Adrenal gland (tissue), 12 donors: ENCODE measurements around the gene UBE2D2. TPM values are rescaled to one million over a fixed set of nuclear protein-coding genes. Genes with fewer than 3 reads are reported as not detected.

Experiments
- DNase-seq, 7 donors: peaks; one replicate each; pipeline ENCODE4 v3.0.0-alpha.2; 2019 to 2020
- H3K27ac ChIP-seq, 5 donors: fragments of 200-600 bp; sonication (generic) in 4 of 5; 1 replicate in 3 of 5; 2 replicates in 2 of 5; pipeline versions ENCODE4 v1.5.1 to v1.8.0; 2016 to 2020; ENCODE audit warnings: mild to moderate bottlenecking in 1 of 5
- H3K27me3 ChIP-seq: fragments of 200-600 bp; 2 replicates; pipeline ENCODE4 v1.8.0; 2021
- H3K36me3 ChIP-seq, 2 donors: fragments of 200-600 bp; replicated peaks in 1 of 2; 1 replicate in 1 of 2; 2 replicates in 1 of 2; pipeline versions ENCODE4 v1.5.1 to v1.8.0; 2018 to 2022
- H3K4me1 ChIP-seq, 2 donors: fragments of 200-600 bp; replicated peaks in 1 of 2; 1 replicate in 1 of 2; 2 replicates in 1 of 2; pipeline versions ENCODE4 v1.5.1 to v1.8.0; 2018 to 2021
- H3K4me3 ChIP-seq, 4 donors: fragments of 200-600 bp; sonication (generic) in 3 of 4; one replicate each; pipeline ENCODE4 v1.5.1; 2016 to 2018
- H3K9me3 ChIP-seq, 3 donors: fragments of 200-600 bp; sonication (generic) in 1 of 3; replicated peaks in 1 of 3; 1 replicate in 2 of 3; 2 replicates in 1 of 3; pipeline versions ENCODE4 v1.5.1 to v1.8.0; 2016 to 2021
- CTCF ChIP-seq, 6 experiments: fragments of 450-650 bp in 4 of 6; fragments of 200-600 bp in 2 of 6; sonication (generic) in 1 of 6; IDR thresholded peaks; 1 replicate in 5 of 6; 2 replicates in 1 of 6; pipeline versions ENCODE4 v1.5.1 to v1.8.0; 2016 to 2021; ENCODE audit warnings: antibody characterized with exemption in 6 of 6, mild to moderate bottlenecking in 2 of 6, moderate library complexity in 1 of 6
- POLR2A ChIP-seq, 2 donors: fragments of 450-650 bp; IDR thresholded peaks; one replicate each; pipeline ENCODE4 v1.6.1; 2017; ENCODE audit warnings: antibody characterized with exemption in 2 of 2, mild to moderate bottlenecking in 2 of 2, moderate library complexity in 1 of 2
- WGBS, 4 donors: extraction: QIAGEN DNeasy Blood & Tissue Kit in 2 of 4; methylation state at CpG; one replicate each; pipeline versions ENCODE4 v1.1.5 to v1.1.7; 2013 to 2017; 5-methylcytosine and 5-hydroxymethylcytosine counted together
- intact Hi-C, 2 donors: fragments of 100-400 bp; cut with DNase I; formaldehyde crosslinking; loops; one replicate each; pipeline versions ENCODE4 v1.14.1 to v1.15.0; 2022 to 2023
- polyA plus RNA-seq, 3 donors: library from polyadenylated mRNA; stranded (reverse); fragments of 200-250 nt in 2 of 3; fragments of 350-450 nt in 1 of 3; fragmentation: Illumina TruSeq in 1 of 3; extraction: RNeasy Lipid Tissue Mini Kit (QIAGEN cat#74804) in 1 of 3; gene quantifications; one replicate each; pipeline ENCODE4 v1.2.3, GENCODE V29; 2013 to 2014
- total RNA-seq, 9 donors: library from RNA; depleted of rRNA in 4 of 9; stranded (reverse); fragments of >200 nt in 4 of 9; fragments of 120-200 nt in 1 of 9; fragmentation: NEBNext Ultra II Directional in 1 of 9; extraction: Animal tissue kit (Norgen Biotek cat#: 25700) in 1 of 9; gene quantifications; one replicate each; pipeline versions ENCODE4 v1.1.0 to v1.2.4, GENCODE V29; 2013 to 2023
- donor health status: healthy with polysubstance abuse.
- donor health status: Bipolar disorder and iron deficiency.
- donor health status: DM: yes; HTN: yes; CAD: no.
- donor health status: DM: no; HTN: no; CAD: no.
- donor health status: DM: no; HTN: no; CAD: no.
- donor health status: DM: yes; HTN: yes; CAD: no.

UBE2D2 gene
- total and polyA plus RNA-seq, 12 donors: 43.5 to 189 (median 84.9) TPM

- Histone ChIP-seq H3K4me3 (no peak overlapping the region), H3K36me3 (no peaks in the 10 kb centered on the region), H3K9me3 (no peaks in the 10 kb centered on the region), H3K27me3 (no peaks in the 10 kb centered on the region), H3K4me1 (peaks cover 73 to 86% of the 10 kb centered on the region in 2 donors), H3K27ac (peak overlapping the region; percentile 74 to 97 (median 88))
- intact Hi-C loops: no loop called here
- 43 to 57% (median 47%) methylated on average over 3 to 14 of the region's 14 CpGs for WGBS, 4 donors
- DNase-seq: no peak
- TF ChIP-seq POLR2A (IDR thresholded peaks at IDR 0.05): no peak
- TF ChIP-seq CTCF (IDR thresholded peaks at IDR 0.05): peak in 1 of 6 experiments; percentile 11
These were observed 97.4 kb downstream of the UBE2D2 start for GRCh38 chr5:139658501-139658927.

- Histone ChIP-seq H3K4me3 (peak overlapping the region in 1 of 4 donors; percentile 37), H3K36me3 (no peaks in the 10 kb centered on the region), H3K4me1 (peaks cover 67 to 86% of the 10 kb centered on the region in 2 donors), H3K9me3 (no peaks in the 10 kb centered on the region), H3K27ac (peak overlapping the region; percentile 74 to 97 (median 88)), H3K27me3 (no peaks in the 10 kb centered on the region)
- intact Hi-C loops: no loop called here
- WGBS, 4 donors: 23 to 38% (median 35%) methylated on average over 1 to 15 of the region's 15 CpGs
- TF ChIP-seq POLR2A (IDR thresholded peaks at IDR 0.05): peak in 1 of 2 donors; percentile 46
- TF ChIP-seq CTCF (IDR thresholded peaks at IDR 0.05): no peak
- peak; percentile 54 to 90 (median 77) for DNase-seq
These were observed 98.0 kb downstream of the UBE2D2 start for GRCh38 chr5:139658928-139659667.

GRCh38 chr5:139659695-139660101 is 98.6 kb downstream of the UBE2D2 start:
- H3K27ac ChIP-seq: peak overlapping the region; percentile 74 to 97 (median 88)
- H3K4me1 ChIP-seq: peaks cover 66 to 86% of the 10 kb centered on the region in 2 donors
- TF ChIP-seq POLR2A (IDR thresholded peaks at IDR 0.05): no peak
- no peak for TF ChIP-seq CTCF (IDR thresholded peaks at IDR 0.05)
- WGBS, 4 donors: 34 to 42% (median 36%) methylated on average over 7 to 13 of the region's 13 CpGs
- no peaks in the 10 kb centered on the region for H3K36me3 ChIP-seq
- no peak for DNase-seq
- H3K9me3 ChIP-seq: no peaks in the 10 kb centered on the region
- intact Hi-C loops: no loop called here
- H3K27me3 ChIP-seq: no peaks in the 10 kb centered on the region
- H3K4me3 ChIP-seq: peak overlapping the region in 1 of 4 donors; percentile 37

GRCh38 chr5:139660105-139660922 is 99.2 kb downstream of the UBE2D2 start:
- Histone ChIP-seq H3K36me3 (no peaks in the 10 kb centered on the region), H3K4me1 (peaks cover 66 to 86% of the 10 kb centered on the region in 2 donors), H3K27me3 (no peaks in the 10 kb centered on the region), H3K9me3 (no peaks in the 10 kb centered on the region), H3K27ac (peak overlapping the region; percentile 74 to 97 (median 88)), H3K4me3 (peak overlapping the region in 1 of 4 donors; percentile 26)
- no peak for TF ChIP-seq CTCF (IDR thresholded peaks at IDR 0.05)
- peak; percentile 47 to 88 for TF ChIP-seq POLR2A (IDR thresholded peaks at IDR 0.05)
- DNase-seq: peak; percentile 82 to 96 (median 90)
- intact Hi-C loops: no loop called here
- WGBS, 4 donors: 25 to 53% (median 31%) methylated on average over 2 to 14 of the region's 14 CpGs
